ENCODE results near the gene LAP3.
A peak's percentile ranks its signal among the peaks of the same experiment; 100 is the strongest.
"Not testable (repeated sequence)": the region's sequence is repeated elsewhere in the genome, so short reads cannot be mapped to it uniquely, and the experiment has no call there.

Gene LAP3

GRCh38 chr4:17576932-17577664 lies at the start of gene LAP3:
TSS of gene LAP3 (plus strand) at chr4:17577198. CDS start at chr4:17577466, 268 bp downstream.
- DNase-seq (ENCODE audit: low read depth), result peak; percentile 96

GRCh38 chr4:17528551-17529165 lies 48.3 kb upstream of the LAP3 start:
- no peak for DNase-seq (ENCODE audit: low read depth)

- DNase-seq (ENCODE audit: low read depth), result no peak
These were observed 45.3 kb upstream of the LAP3 start for GRCh38 chr4:17531538-17532285.

- no peak for DNase-seq (ENCODE audit: low read depth)
These were observed 42.3 kb upstream of the LAP3 start for GRCh38 chr4:17534705-17535104.

GRCh38 chr4:17535242-17535641 lies 41.8 kb upstream of the LAP3 start:
- no peak for DNase-seq (ENCODE audit: low read depth)

GRCh38 chr4:17535906-17536305 lies 41.1 kb upstream of the LAP3 start:
- no peak for DNase-seq (ENCODE audit: low read depth)

- not testable (repeated sequence) for DNase-seq (ENCODE audit: low read depth)
These were observed 39.9 kb upstream of the LAP3 start for GRCh38 chr4:17537060-17537459.

- DNase-seq (ENCODE audit: low read depth), result no peak
These were observed 32.8 kb upstream of the LAP3 start for GRCh38 chr4:17544205-17544604.

- DNase-seq (ENCODE audit: low read depth), result no peak
These were observed 32.2 kb upstream of the LAP3 start for GRCh38 chr4:17544831-17545234.

GRCh38 chr4:17545374-17546140 lies 31.4 kb upstream of the LAP3 start:
- DNase-seq (ENCODE audit: low read depth), result no peak

- no peak for DNase-seq (ENCODE audit: low read depth)
These were observed 30.8 kb upstream of the LAP3 start for GRCh38 chr4:17546222-17546621.

- no peak for DNase-seq (ENCODE audit: low read depth)
These were observed 30.3 kb upstream of the LAP3 start for GRCh38 chr4:17546678-17547077.

GRCh38 chr4:17550549-17550948 lies 26.4 kb upstream of the LAP3 start:
- DNase-seq (ENCODE audit: low read depth), result no peak

- no peak for DNase-seq (ENCODE audit: low read depth)
These were observed 24.6 kb upstream of the LAP3 start for GRCh38 chr4:17552427-17552826.

- no peak for DNase-seq (ENCODE audit: low read depth)
These were observed 22.4 kb upstream of the LAP3 start for GRCh38 chr4:17554568-17554967.

- no peak for DNase-seq (ENCODE audit: low read depth)
These were observed 20.5 kb upstream of the LAP3 start for GRCh38 chr4:17556498-17556897.

- DNase-seq (ENCODE audit: low read depth), result no peak
These were observed 19.1 kb upstream of the LAP3 start for GRCh38 chr4:17557880-17558279.

- no peak for DNase-seq (ENCODE audit: low read depth)
These were observed 17.9 kb upstream of the LAP3 start for GRCh38 chr4:17558941-17559708.

GRCh38 chr4:17559709-17560048 lies 17.3 kb upstream of the LAP3 start:
- no peak for DNase-seq (ENCODE audit: low read depth)

GRCh38 chr4:17560065-17560673 lies 16.8 kb upstream of the LAP3 start:
- no peak for DNase-seq (ENCODE audit: low read depth)

GRCh38 chr4:17561195-17561909 lies 15.6 kb upstream of the LAP3 start:
- DNase-seq (ENCODE audit: low read depth), result no peak

Data from activated T-helper 1 cell treated with Interleukin-2 at 50 U/mL for 16 hours (primary cell).